Psoas muscle (tissue), 8 donors: Measurements from ENCODE around the gene GPR89A. TPM values are rescaled to one million over a fixed set of nuclear protein-coding genes. Genes with fewer than 3 reads are reported as not detected.
"Not testable (repeated sequence)": the region's sequence is repeated elsewhere in the genome, so short reads cannot be mapped to it uniquely, and the experiment has no call there.

ENCODE experiments used
- ATAC-seq, 4 donors: fragments of 200-7000 bp; cut with Tn5 transposase; one replicate each; pipeline ENCODE4 v1.9.1; 2020; ENCODE audit warnings: moderate library complexity in 3 of 4, mild to moderate bottlenecking in 2 of 4
- DNase-seq, 2 donors: peaks; one replicate each; pipeline ENCODE4 v3.0.0-alpha.2; 2020
- H3K27ac ChIP-seq: fragments of 200-600 bp; one replicate; pipeline ENCODE4 v1.8.0; 2022
- H3K27me3 ChIP-seq, 3 donors: fragments of 200-600 bp in 1 of 3; one replicate each; pipeline versions ENCODE4 v1.6.1 to v1.8.0; 2013 to 2022; ENCODE audit warnings: low read length in 2 of 3, mild to moderate bottlenecking in 2 of 3, moderate library complexity in 1 of 3; ENCODE audit not compliant: insufficient read depth in 3 of 3
- H3K36me3 ChIP-seq, 2 donors: fragments of 200-600 bp in 1 of 2; one replicate each; pipeline versions ENCODE4 v1.6.1 to v1.8.0; 2013 to 2022; ENCODE audit warnings: low read depth in 1 of 2, mild to moderate bottlenecking in 1 of 2, moderate library complexity in 1 of 2; ENCODE audit not compliant: insufficient read depth in 1 of 2
- H3K4me1 ChIP-seq: fragments of 200-600 bp; one replicate; pipeline ENCODE4 v1.8.0; 2022
- H3K4me3 ChIP-seq: fragments of 200-600 bp; one replicate; pipeline ENCODE4 v1.8.0; 2022; ENCODE audit warnings: mild to moderate bottlenecking
- H3K9me3 ChIP-seq: fragments of 200-600 bp; one replicate; pipeline ENCODE4 v1.8.0; 2022
- CTCF ChIP-seq: fragments of 200-600 bp; IDR thresholded peaks from one replicate; pipeline ENCODE4 v1.8.0; 2022; ENCODE audit warnings: antibody characterized with exemption
- WGBS, 3 donors: extraction: QIAGEN DNeasy Blood & Tissue Kit; methylation state at CpG; one replicate each; pipeline versions ENCODE4 v1.1.6 to v1.1.7; 2013; 5-methylcytosine and 5-hydroxymethylcytosine counted together
- intact Hi-C, 2 donors: fragments of 100-400 bp; cut with DNase I; formaldehyde crosslinking; loops; one replicate each; pipeline versions ENCODE4 v1.11.0 to v1.14.2; 2022
- polyA plus RNA-seq, 3 donors: library from polyadenylated mRNA; stranded (reverse); fragments of 200-250 nt; gene quantifications; one replicate each; pipeline ENCODE4 v1.2.3, GENCODE V29; 2013
- total RNA-seq, 4 donors: library from RNA; stranded (reverse); fragmentation: NEBNext Ultra II Directional in 2 of 4; extraction: Animal tissue kit (Norgen Biotek cat#: 25700) in 2 of 4; gene quantifications; one replicate each; pipeline versions ENCODE4 v1.2.1 to v1.2.4, GENCODE V29; 2021 to 2023
- donor health status: healthy with polysubstance abuse.
- donor health status: DM: no; HTN: no; CAD: no; lungs with moderate emphysema.
- donor health status: Bipolar disorder and iron deficiency.
- donor health status: healthy.
- donor health status: DM: yes; HTN: yes; CAD: no.
- donor health status: DM: no; HTN: no; CAD: no.
- donor health status: DM: no; HTN: no; CAD: no.
- donor health status: DM: yes; HTN: yes; CAD: no.

Gene GPR89A
- total and polyA plus RNA-seq, 7 donors, result 7.6 to 12.8 (median 11.1) TPM

GRCh38 chr1:145684858-145685257 is 77.1 kb downstream of the GPR89A start:
- H3K9me3 ChIP-seq, H3K36me3 ChIP-seq, H3K4me3 ChIP-seq, H3K27ac ChIP-seq, H3K4me1 ChIP-seq, H3K27me3 ChIP-seq, DNase-seq, intact Hi-C loops, ATAC-seq: not testable (repeated sequence)
- WGBS, 3 donors, result 83 to 92% (median 89%) methylated on average over 2 of the region's 3 CpGs

- H3K27me3 ChIP-seq, H3K36me3 ChIP-seq, DNase-seq, H3K4me3 ChIP-seq, H3K4me1 ChIP-seq, H3K9me3 ChIP-seq, ATAC-seq, H3K27ac ChIP-seq, intact Hi-C loops: not testable (repeated sequence)
- 71 to 86% (median 86%) methylated on average over 1 of the region's 1 CpG for WGBS, 3 donors
Measured at GRCh38 chr1:145686078-145686477, 78.3 kb downstream of the GPR89A start.

- no peaks in the 10 kb centered on the region for H3K4me1 ChIP-seq
- H3K36me3 ChIP-seq, result no peaks in the 10 kb centered on the region
- 73 to 81% (median 74%) methylated on average over 4 of the region's 4 CpGs for WGBS, 3 donors
- H3K27me3 ChIP-seq, result no peaks in the 10 kb centered on the region
- no peak for DNase-seq
- no peaks in the 10 kb centered on the region for H3K9me3 ChIP-seq
- intact Hi-C loops, result no loop called here
- H3K4me3 ChIP-seq, result no peak overlapping the region
- no peak for TF ChIP-seq CTCF
- ATAC-seq, result no peak
- no peak overlapping the region for H3K27ac ChIP-seq
Measured at GRCh38 chr1:145688328-145688727, 80.5 kb downstream of the GPR89A start.

- no peak overlapping the region for H3K4me3 ChIP-seq
- 93 to 95% (median 94%) methylated on average over 6 of the region's 6 CpGs for WGBS, 3 donors
- H3K27me3 ChIP-seq, result no peaks in the 10 kb centered on the region
- H3K36me3 ChIP-seq, result no peaks in the 10 kb centered on the region
- no peak for TF ChIP-seq CTCF
- no peak for ATAC-seq
- intact Hi-C loops, result no loop called here
- H3K4me1 ChIP-seq, result no peaks in the 10 kb centered on the region
- no peaks in the 10 kb centered on the region for H3K9me3 ChIP-seq
- no peak overlapping the region for H3K27ac ChIP-seq
- DNase-seq, result no peak
Measured at GRCh38 chr1:145688924-145689323, 81.1 kb downstream of the GPR89A start.

- WGBS, 3 donors, result 94 to 96% (median 95%) methylated on average over 6 of the region's 6 CpGs
- no peaks in the 10 kb centered on the region for H3K9me3 ChIP-seq
- ATAC-seq (no peak), DNase-seq (no peak)
- H3K27me3 ChIP-seq, result no peaks in the 10 kb centered on the region
- H3K27ac ChIP-seq, result no peak overlapping the region
- no peaks in the 10 kb centered on the region for H3K4me1 ChIP-seq
- no peak overlapping the region for H3K4me3 ChIP-seq
- TF ChIP-seq CTCF, result no peak
- intact Hi-C loops, result no loop called here
- H3K36me3 ChIP-seq, result no peaks in the 10 kb centered on the region
Measured at GRCh38 chr1:145689922-145690321, 82.1 kb downstream of the GPR89A start.
